Occipital lobe (tissue), 2 donors: Measurements from ENCODE around the gene CXCL12. TPM values are rescaled to one million over a fixed set of nuclear protein-coding genes. Genes with fewer than 3 reads are reported as not detected.

Experiments used
- DNase-seq: peaks from one replicate; lab custom pipeline; 2025; lab: John Stamatoyannopoulos, UW
- total RNA-seq: library from RNA; depleted of rRNA; stranded (reverse); fragments of >200 nt; gene quantifications from one replicate; pipeline ENCODE4 v1.2.3, GENCODE V29; 2014

Gene CXCL12
- total RNA-seq, 1 donor from 2014 or later = 19.0 TPM

- DNase-seq = no peak
These were observed 972 bp upstream of the CXCL12 start for GRCh38 chr10:44385696-44386441.

- DNase-seq = no peak
These were observed 284 bp downstream of the CXCL12 start for GRCh38 chr10:44384601-44385025.

- DNase-seq = no peak
These were observed 922 bp downstream of the CXCL12 start for GRCh38 chr10:44383749-44384600.

GRCh38 chr10:44382981-44383748 is 1.7 kb downstream of the CXCL12 start:
- no peak for DNase-seq

- DNase-seq = no peak
These were observed 2.6 kb downstream of the CXCL12 start for GRCh38 chr10:44382131-44382858.

- DNase-seq = no peak
These were observed 3.9 kb downstream of the CXCL12 start for GRCh38 chr10:44380829-44381600.

GRCh38 chr10:44379907-44380306 is 5.0 kb downstream of the CXCL12 start:
- no peak for DNase-seq

GRCh38 chr10:44378626-44379025 is 6.3 kb downstream of the CXCL12 start:
- no peak for DNase-seq

- DNase-seq = no peak
These were observed 7.1 kb downstream of the CXCL12 start for GRCh38 chr10:44377651-44378310.

- no peak for DNase-seq
These were observed 8.3 kb downstream of the CXCL12 start for GRCh38 chr10:44376472-44377099.

- DNase-seq = no peak
These were observed 10.7 kb downstream of the CXCL12 start for GRCh38 chr10:44374155-44374554.

GRCh38 chr10:44373341-44373995 is 11.4 kb downstream of the CXCL12 start:
- DNase-seq = no peak

- DNase-seq = no peak
These were observed 12.7 kb downstream of the CXCL12 start for GRCh38 chr10:44372181-44372580.

GRCh38 chr10:44370731-44371248 is 14.1 kb downstream of the CXCL12 start:
- DNase-seq = no peak

- no peak for DNase-seq
These were observed 15.0 kb downstream of the CXCL12 start for GRCh38 chr10:44369854-44370253.

GRCh38 chr10:44369296-44369695 is 15.6 kb downstream of the CXCL12 start:
- DNase-seq = no peak

- no peak for DNase-seq
These were observed 16.3 kb downstream of the CXCL12 start for GRCh38 chr10:44368637-44369036.

GRCh38 chr10:44366941-44367630 is 17.8 kb downstream of the CXCL12 start:
- no peak for DNase-seq
